T1000 (cell line): ENCODE results near the gene PES1.
"Not testable (repeated sequence)": the region's sequence is repeated elsewhere in the genome, so short reads cannot be mapped to it uniquely, and the experiment has no call there.

Source experiments
- DNase-seq: peaks from one replicate; lab custom pipeline; 2025; ENCODE audit warnings: mixed read lengths; lab: John Stamatoyannopoulos, UW

Gene PES1

GRCh38 chr22:30607939-30608338, 16.2 kb upstream of the PES1 start:
- no peak for DNase-seq

DNA sequence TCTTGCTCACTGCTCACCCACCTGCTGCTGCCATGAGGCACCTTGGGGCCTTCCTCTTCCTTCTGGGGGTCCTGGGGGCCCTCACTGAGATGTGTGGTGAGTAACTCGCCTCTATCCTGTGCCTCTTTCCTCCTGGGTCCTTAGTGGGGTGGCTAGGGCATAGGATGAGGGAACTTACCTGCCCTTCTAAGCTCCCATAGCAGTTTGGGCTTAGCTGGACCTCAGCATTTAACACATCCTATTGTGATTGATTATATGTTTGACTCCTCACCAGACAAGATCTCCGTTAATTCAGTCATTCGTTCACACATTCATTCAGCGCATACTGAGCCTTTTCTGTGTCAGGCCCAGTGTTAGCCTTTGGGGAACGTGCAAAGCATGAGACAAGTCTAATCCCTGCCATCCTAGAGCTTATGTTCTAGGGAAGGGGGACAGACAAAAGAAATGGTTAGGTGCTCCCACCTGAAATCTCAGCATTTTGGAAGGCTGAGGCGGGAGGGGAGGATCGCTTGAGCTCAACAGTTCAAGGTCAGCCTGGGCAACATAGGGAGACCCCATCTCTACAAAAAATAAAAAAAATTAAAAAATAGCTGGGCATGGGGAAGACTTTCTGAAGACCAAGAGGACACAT, 15.7 kb upstream of the PES1 start:
- no peak for DNase-seq

DNA sequence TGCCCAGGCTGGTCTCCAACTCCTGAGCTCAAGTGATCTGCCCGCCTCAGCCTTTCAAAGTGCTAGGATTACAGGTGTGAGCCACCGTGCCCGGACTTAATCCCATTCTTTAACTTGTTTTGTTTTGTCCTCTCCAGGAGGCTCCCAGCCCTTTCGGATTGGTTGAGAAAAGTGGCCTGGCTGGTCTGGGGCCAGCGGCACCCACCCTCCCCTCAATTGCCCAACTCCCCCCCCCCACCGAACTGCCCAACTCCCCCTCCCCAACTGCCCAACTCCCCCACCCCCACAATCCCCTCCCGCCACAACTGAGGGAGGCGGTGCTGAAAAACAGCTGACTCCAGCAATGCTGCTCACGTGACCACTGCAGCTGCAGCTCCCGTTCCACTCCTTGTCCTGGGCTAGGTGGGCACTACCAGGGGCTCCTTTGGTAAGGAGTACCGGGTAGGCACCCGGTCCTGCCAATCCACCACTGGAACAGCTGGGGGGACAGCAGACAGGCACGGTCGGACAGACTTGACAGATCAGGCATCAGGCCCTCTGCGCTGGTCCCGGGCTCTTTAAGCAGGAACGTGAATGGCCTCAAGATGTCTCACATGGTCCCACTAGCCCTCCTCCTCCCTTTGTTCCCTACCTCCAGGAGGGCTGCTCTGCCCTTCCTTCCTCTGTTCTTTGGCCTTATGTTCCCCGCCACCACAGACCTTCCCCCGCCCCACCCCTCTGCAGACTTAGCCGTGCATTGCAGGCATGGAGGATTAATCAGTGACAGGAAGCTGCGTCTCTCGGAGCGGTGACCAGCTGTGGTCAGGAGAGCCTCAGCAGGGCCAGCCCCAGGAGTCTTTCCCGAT, 15.0 kb upstream of the PES1 start, which contains the start of gene TCN2:
Gene TCN2, plus strand, starts transcription at position 720 of the 845 bp plus-strand sequence. CDS start 158 bp downstream, outside the sequence.
- DNase-seq, result no peak

DNA sequence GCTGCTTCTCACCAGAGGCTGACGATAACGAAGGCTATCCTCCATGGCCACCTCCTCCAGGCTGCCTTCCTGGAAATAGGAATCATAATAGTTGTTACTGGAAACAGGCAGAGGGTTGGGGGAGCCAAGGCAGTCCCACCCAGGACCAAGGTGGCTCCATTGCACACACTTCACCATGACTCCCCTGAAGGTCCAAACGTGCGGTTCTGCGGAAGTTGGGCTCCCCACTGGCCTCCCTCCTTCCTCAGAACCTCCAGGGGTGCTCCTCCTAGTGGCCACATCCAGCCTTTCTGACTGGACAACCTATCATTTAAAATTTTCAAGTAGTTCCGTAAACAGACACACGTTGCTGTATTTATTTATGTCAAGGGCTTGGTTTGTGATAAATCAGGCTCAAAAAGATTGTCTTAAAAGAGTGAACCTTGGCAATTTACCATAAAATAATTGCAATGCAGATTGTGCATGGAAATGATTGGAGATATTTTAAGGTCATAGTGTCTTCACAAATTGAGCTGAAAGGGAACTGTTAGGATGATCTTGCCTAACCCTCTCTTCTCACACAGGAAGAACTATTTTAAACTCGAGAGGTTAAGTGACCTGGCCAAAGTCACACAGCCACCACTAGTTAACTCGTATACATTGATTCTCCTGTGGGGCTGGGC, 13.9 kb upstream of the PES1 start:
- no peak for DNase-seq

DNA sequence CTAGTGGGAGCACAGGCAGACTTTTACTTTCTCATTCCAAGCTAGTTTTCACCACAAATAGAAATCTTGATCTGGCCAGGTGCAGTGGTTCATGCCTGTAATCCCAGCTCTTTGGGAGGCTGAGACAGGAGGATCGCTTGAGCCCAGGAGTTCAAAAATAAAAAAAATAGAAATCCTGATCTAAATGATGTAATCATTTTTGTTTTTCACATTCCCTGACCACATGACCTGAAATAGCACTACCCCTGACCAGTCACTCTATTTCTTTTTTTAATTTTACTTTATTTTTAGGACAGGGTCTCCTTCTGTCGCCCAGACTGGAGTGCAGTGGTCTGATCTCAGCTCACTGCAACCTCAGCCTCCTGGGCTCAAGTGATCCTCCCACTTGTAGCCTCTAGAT, 13.0 kb upstream of the PES1 start:
- DNase-seq, result no peak

- DNase-seq, result no peak
Observed at GRCh38 chr22:30603801-30604200, 12.1 kb upstream of the PES1 start.

DNA sequence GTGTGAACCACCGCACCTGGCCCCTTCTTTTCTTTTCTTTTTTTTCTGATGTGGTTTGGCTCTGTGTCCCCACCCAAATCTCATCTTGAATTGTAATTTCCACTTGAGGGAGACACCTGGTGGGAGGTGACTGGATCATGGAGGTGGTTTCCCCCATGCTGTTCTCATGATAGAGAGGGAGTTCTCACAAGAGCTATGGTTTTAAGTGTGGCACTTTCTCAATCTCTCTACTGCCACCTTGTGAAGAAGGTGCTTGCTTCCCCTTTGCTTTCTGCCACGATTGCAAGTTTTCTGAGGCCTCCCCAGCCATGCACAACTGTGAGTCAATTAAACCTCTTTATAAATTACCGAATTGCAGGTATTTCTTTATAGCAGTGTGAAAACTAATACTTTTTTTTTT, 10.3 kb upstream of the PES1 start:
- no peak for DNase-seq

DNA sequence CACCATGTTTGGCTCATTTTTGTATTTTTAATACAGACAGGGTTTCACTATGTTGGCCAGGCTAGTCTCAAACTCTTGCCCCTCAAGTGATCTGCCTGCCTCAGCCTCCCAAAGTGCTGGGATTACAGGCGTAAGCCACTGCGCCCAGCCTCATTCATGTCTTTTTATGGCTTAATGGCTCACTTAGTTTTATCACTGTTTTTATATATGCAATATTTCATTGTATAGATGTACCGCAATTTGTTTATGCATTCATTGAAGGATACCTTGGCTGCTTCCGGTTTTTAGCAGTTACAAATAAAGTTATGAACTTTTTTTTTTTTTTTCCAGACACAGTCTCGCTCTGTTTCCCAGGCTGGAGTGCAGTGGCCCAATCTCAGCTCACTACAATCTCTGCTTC, 9.8 kb upstream of the PES1 start:
- DNase-seq, result no peak

- DNase-seq, result no peak
Observed at GRCh38 chr22:30600921-30601320, 9.2 kb upstream of the PES1 start.

DNA sequence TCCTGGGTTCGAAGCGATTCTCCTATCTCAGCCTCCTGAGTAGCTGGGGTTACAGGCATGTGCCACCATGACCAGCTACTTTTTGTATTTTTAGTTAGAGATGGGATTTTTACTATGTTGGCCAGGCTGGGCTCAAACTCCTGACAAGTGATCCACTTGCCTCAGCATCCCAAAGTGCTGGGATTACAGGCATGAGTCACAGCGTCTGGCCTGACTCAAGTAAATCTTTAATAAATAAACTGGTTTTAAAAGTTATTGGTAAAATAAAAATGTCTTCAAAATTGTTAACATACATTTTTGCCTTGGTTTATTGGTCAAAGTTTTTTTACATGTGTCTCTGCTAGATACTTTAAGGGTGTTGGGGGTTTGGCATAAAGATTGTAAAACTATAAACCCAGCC, 7.3 kb upstream of the PES1 start:
- no peak for DNase-seq

- DNase-seq, result no peak
Observed at GRCh38 chr22:30596886-30597285, 5.2 kb upstream of the PES1 start.

GRCh38 chr22:30596199-30596598, 4.5 kb upstream of the PES1 start:
- DNase-seq, result no peak

DNA sequence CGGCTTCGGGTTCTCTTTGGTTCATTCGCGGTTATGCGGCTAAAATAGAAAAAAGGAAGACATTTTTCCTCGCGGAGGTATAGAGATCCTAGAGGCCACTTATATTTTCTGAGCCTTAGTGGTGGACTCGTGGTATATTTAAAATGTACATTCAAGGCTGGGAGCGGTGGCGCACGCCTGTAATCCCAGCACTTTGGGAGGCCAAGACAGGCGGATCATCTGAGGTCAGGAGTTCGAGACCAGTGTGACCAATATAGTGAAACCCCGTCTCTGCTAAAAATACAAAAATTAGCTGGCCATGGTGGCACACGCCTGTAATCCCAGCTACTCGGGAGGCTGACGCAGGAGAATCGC, 627 bp upstream of the PES1 start:
- not testable (repeated sequence) for DNase-seq

DNA sequence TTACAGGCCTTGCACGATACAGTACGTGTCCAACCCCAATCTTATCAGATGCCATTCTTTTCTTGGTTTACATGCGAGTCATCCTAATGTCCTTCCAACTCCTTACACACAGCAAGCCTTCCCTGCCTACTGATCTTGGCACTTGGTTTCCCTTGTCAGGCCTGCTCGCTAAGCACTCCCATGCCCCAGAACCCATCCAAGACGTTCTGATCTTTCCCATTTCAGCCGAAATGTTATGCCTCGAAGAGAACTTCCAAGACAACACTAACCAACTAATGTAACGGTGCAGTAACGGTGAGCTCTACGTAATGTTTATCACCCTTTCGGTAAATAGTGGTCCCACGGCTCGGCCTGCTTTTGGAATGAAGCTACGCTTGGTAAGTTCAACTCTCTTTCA, 521 bp downstream of the PES1 start:
- DNase-seq, result no peak

DNA sequence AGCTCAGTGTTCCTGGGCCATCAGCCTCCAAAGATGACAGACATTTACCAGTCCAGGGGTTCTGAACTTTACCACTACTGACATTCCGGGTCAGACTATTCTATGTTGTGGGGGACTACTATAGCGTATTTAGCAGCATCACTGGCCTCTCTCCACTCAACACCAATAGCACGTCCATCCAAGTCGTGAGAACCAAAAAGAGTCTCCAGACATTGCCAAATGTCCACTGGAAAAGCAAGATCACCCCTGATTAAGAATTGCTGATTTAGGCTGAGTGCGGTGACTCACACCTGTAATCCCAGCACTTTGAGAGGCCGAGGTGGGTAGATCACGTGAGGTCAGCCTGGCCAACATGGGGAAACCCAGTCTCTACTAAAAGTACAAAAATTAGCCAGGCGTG, 5.3 kb downstream of the PES1 start:
- no peak for DNase-seq

DNA sequence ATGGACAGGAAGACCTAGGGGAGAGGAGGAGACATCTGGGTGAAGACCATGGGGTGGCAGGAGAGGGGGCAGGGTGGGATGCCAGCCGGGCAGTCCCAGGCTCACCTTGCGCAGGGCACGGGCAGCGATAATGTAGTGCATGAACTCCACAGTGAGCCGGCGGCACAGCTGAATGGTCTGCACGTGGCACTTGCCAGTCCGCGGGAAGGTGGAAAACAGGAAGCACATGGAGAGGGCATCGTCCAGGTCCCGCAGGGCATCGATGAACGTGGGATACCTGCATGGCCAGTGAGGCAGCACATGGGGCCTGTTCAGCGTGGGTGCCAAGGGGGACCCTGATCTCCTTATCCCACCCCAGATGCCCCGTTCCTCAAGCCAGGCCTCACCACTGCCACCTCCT, 7.3 kb downstream of the PES1 start:
- DNase-seq, result no peak

DNA sequence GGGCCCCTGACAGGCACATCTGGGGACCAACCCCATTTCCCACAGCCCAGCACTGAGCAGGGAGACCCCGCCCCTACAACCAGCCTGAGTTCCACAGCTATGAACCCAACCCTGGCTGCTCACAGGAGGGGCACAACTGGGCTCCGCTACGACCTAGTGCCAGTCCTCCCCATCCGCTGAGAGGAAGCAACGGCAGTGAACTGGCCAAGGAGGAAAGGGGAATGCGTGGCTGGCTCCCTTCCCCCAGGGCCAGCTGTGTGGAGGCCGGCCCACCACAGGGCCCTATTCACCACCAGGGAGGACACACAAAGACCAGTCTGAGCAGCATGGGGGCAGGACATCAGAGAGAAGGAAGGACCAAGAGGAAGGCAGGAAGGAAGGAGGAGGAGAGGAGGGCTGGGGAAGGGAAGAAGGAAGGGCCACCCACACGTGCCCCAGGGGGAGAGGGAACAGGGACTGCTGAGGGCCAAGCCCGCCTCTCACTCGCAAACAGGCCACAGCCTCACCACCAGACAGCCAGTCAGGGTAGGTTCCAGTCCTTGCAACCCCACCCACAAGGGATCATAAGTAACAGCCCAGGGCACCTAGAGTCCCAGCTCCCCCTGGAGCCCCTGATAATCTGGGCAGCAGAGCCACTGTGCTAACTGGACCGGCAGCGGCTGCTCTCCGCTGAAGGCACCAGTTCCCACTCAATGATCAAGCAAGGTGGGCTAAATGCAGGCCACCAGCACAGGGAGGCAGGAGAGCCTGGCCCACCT, 8.7 kb downstream of the PES1 start:
- DNase-seq, result no peak

- no peak for DNase-seq
Observed at GRCh38 chr22:30582051-30582450, 9.7 kb downstream of the PES1 start.

DNA sequence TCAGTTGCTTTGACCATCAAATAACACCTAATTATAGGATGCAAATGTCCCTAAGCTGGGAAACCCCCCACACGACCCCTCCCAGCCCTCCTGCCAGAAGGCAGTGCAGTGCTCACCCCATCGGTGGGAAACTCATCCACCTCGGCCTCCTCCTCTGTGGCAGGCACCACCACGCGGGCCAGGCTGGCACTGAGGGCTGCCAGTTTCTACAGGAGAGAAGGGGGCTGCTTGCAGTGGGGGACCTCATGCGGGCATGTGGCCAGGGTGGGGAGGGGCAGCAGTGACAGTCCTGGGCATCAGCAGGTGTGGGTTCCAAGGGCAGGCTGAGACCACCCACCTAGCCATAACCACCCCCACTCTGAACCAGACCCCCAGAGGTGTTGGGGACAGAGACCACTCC, 10.8 kb downstream of the PES1 start:
- no peak for DNase-seq

GRCh38 chr22:30578481-30578880, 13.2 kb downstream of the PES1 start:
- no peak for DNase-seq

DNA sequence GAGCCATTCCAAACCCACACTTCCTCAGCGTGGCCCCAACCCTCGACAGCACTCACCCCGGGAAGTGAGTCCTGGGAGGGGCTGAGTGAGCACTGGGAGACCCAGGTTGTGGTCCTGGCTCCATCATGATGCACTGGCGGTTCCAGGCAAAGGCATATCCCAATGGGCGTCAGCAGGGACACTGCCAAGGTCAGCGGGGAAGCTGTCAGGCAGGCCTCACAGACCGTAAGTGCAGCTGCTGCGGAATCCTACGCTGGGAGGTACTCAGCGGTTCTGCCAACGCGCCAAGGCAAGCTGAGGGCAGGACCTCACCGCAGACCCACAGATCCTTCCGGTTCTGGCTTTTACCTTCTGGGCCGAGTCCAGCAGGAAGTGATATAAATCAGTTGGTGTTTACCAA, 15.9 kb downstream of the PES1 start:
- DNase-seq, result no peak

DNA sequence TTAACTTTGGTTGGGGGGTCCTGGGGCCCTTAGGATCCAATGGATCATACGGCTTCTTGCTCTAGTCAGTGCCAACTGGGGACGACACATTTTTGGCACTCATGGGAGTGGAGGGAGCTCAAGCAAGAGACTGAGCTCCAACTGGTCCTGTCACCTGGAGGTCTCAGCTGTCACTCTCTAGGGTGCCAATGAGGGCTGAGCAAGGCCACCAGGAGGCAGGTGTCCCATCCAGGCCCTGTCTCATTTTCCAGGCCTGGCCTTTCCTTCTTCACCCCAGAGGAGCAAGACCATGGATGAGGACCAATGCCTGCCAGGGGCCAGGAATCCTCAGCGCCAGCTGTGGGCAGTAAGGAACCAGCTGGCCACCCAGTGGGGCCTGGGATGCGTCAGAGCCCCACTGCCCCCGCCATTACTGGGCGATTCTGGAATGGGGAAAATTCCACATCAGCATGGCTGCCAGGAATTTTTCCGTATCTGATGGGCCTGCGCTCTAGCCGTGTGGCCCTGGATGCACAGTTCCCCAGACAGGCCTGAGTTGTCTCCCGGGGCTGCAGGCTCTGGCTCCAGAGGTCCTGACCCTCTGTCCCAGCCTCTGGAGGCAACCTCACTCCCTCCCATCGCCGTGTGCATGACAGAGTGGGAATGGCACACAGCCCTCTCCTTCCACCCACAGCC, 16.6 kb downstream of the PES1 start:
- no peak for DNase-seq
